ENCODE results near the gene FAM107B. TPM values are rescaled to one million over a fixed set of nuclear protein-coding genes. Genes with fewer than 3 reads are reported as not detected.

FAM107B gene
- total and polyA plus RNA-seq, 4 donors = 24.9 to 58.1 (median 30.9) TPM

GRCh38 chr10:14772399-14772798 is 2.3 kb downstream of the FAM107B start:
- no peaks in the 10 kb centered on the region for H3K4me1 ChIP-seq (ENCODE audit: control insufficient read depth in 4 of 4, insufficient read depth in 4 of 4, low read length in 3 of 4)
- H3K9ac ChIP-seq (ENCODE audit: low read depth in 1 of 2, low read length in 2 of 2) = no peak overlapping the region
- no peak overlapping the region for H3K27ac ChIP-seq (ENCODE audit: low read depth in 1 of 2, low read length in 2 of 2)
- H3K9me3 ChIP-seq (ENCODE audit: control insufficient read depth in 4 of 4, low read length in 3 of 4) = no peaks in the 10 kb centered on the region
- H3K4me3 ChIP-seq (ENCODE audit: low read depth in 1 of 3, low read length in 3 of 3) = no peak overlapping the region
- no peaks in the 10 kb centered on the region for H3K36me3 ChIP-seq (ENCODE audit: control insufficient read depth in 4 of 4, insufficient read depth in 3 of 4, low read depth in 1 of 4, low read length in 3 of 4)
- no peaks in the 10 kb centered on the region for H3K27me3 ChIP-seq (ENCODE audit: control insufficient read depth in 4 of 4, insufficient read depth in 4 of 4, low read length in 3 of 4)
- DNase-seq (ENCODE audit: low spot score) = no peak
- TF ChIP-seq HNF4A (conservative IDR thresholded peaks at IDR 0.05) = no peak
- no peak for TF ChIP-seq YY1 (IDR thresholded peaks at IDR 0.05)
- TF ChIP-seq RAD21 (IDR thresholded peaks at IDR 0.05) = peak in 1 of 2 donors; percentile 5
- WGBS = 77% methylated on average over 7 of the region's 7 CpGs

- Histone ChIP-seq H3K9ac (ENCODE audit: low read depth in 1 of 2, low read length in 2 of 2) (no peak overlapping the region), H3K27ac (ENCODE audit: low read depth in 1 of 2, low read length in 2 of 2) (no peak overlapping the region), H3K9me3 (ENCODE audit: control insufficient read depth in 4 of 4, low read length in 3 of 4) (no peaks in the 10 kb centered on the region), H3K4me3 (ENCODE audit: low read depth in 1 of 3, low read length in 3 of 3) (no peak overlapping the region), H3K27me3 (ENCODE audit: control insufficient read depth in 4 of 4, insufficient read depth in 4 of 4, low read length in 3 of 4) (no peaks in the 10 kb centered on the region), H3K36me3 (ENCODE audit: control insufficient read depth in 4 of 4, insufficient read depth in 3 of 4, low read depth in 1 of 4, low read length in 3 of 4) (no peaks in the 10 kb centered on the region), H3K4me1 (ENCODE audit: control insufficient read depth in 4 of 4, insufficient read depth in 4 of 4, low read length in 3 of 4) (no peaks in the 10 kb centered on the region)
- no peak for DNase-seq (ENCODE audit: low spot score)
- TF ChIP-seq, protein P1, sequence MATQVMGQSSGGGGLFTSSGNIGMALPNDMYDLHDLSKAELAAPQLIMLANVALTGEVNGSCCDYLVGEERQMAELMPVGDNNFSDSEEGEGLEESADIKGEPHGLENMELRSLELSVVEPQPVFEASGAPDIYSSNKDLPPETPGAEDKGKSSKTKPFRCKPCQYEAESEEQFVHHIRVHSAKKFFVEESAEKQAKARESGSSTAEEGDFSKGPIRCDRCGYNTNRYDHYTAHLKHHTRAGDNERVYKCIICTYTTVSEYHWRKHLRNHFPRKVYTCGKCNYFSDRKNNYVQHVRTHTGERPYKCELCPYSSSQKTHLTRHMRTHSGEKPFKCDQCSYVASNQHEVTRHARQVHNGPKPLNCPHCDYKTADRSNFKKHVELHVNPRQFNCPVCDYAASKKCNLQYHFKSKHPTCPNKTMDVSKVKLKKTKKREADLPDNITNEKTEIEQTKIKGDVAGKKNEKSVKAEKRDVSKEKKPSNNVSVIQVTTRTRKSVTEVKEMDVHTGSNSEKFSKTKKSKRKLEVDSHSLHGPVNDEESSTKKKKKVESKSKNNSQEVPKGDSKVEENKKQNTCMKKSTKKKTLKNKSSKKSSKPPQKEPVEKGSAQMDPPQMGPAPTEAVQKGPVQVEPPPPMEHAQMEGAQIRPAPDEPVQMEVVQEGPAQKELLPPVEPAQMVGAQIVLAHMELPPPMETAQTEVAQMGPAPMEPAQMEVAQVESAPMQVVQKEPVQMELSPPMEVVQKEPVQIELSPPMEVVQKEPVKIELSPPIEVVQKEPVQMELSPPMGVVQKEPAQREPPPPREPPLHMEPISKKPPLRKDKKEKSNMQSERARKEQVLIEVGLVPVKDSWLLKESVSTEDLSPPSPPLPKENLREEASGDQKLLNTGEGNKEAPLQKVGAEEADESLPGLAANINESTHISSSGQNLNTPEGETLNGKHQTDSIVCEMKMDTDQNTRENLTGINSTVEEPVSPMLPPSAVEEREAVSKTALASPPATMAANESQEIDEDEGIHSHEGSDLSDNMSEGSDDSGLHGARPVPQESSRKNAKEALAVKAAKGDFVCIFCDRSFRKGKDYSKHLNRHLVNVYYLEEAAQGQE (IDR thresholded peaks at IDR 0.05) = no peak
- TF ChIP-seq ZBTB33 (IDR thresholded peaks at IDR 0.05) = no peak
- TF ChIP-seq, protein P2, sequence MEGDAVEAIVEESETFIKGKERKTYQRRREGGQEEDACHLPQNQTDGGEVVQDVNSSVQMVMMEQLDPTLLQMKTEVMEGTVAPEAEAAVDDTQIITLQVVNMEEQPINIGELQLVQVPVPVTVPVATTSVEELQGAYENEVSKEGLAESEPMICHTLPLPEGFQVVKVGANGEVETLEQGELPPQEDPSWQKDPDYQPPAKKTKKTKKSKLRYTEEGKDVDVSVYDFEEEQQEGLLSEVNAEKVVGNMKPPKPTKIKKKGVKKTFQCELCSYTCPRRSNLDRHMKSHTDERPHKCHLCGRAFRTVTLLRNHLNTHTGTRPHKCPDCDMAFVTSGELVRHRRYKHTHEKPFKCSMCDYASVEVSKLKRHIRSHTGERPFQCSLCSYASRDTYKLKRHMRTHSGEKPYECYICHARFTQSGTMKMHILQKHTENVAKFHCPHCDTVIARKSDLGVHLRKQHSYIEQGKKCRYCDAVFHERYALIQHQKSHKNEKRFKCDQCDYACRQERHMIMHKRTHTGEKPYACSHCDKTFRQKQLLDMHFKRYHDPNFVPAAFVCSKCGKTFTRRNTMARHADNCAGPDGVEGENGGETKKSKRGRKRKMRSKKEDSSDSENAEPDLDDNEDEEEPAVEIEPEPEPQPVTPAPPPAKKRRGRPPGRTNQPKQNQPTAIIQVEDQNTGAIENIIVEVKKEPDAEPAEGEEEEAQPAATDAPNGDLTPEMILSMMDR (IDR thresholded peaks at IDR 0.05; ENCODE audit: low read depth, low read length, missing input control) = no peak
- TF ChIP-seq FOXA1 (IDR thresholded peaks at IDR 0.05) = no peak
- TF ChIP-seq RXRA (IDR thresholded peaks at IDR 0.05) = no peak
- no peak for TF ChIP-seq NR2F2 (IDR thresholded peaks at IDR 0.05)
- TF ChIP-seq GABPA (IDR thresholded peaks at IDR 0.05 in 1 of 2, conservative IDR thresholded peaks at IDR 0.05 in 1 of 2) = no peak
- WGBS = 97% methylated on average over 2 of the region's 2 CpGs
Observed at GRCh38 chr10:14770927-14771326, 3.8 kb downstream of the FAM107B start.

GRCh38 chr10:14761372-14761771 is 13.3 kb downstream of the FAM107B start:
- WGBS = 77% methylated on average over 5 of the region's 5 CpGs
- TF ChIP-seq GABPA (IDR thresholded peaks at IDR 0.05 in 1 of 2, conservative IDR thresholded peaks at IDR 0.05 in 1 of 2) = no peak
- TF ChIP-seq EGR1 (IDR thresholded peaks at IDR 0.05; ENCODE audit: low read depth in 2 of 2) = no peak
- no peak for TF ChIP-seq YY1 (IDR thresholded peaks at IDR 0.05)
- TF ChIP-seq FOXA1 (IDR thresholded peaks at IDR 0.05) = no peak
- TF ChIP-seq RAD21 (IDR thresholded peaks at IDR 0.05) = no peak
- TF ChIP-seq MAX (IDR thresholded peaks at IDR 0.05) = no peak
- TF ChIP-seq NR2F2 (IDR thresholded peaks at IDR 0.05) = no peak
- TF ChIP-seq TAF1 (conservative IDR thresholded peaks at IDR 0.05) = no peak
- no peak for TF ChIP-seq HNF4A (conservative IDR thresholded peaks at IDR 0.05)
- TF ChIP-seq SP1 (IDR thresholded peaks at IDR 0.05) = no peak
- no peak for TF ChIP-seq ZBTB33 (IDR thresholded peaks at IDR 0.05)
- TF ChIP-seq RXRA (IDR thresholded peaks at IDR 0.05) = no peak
- no peak for TF ChIP-seq ATF3 (IDR thresholded peaks at IDR 0.05)

More at GRCh38 chr10:14761372-14761771, 13.3 kb downstream of the FAM107B start:
- H3K27ac ChIP-seq (ENCODE audit: low read depth in 1 of 2, low read length in 2 of 2) = no peak overlapping the region
- no peaks in the 10 kb centered on the region for H3K9me3 ChIP-seq (ENCODE audit: control insufficient read depth in 4 of 4, low read length in 3 of 4)
- H3K9ac ChIP-seq (ENCODE audit: low read depth in 1 of 2, low read length in 2 of 2) = no peak overlapping the region
- no peaks in the 10 kb centered on the region for H3K27me3 ChIP-seq (ENCODE audit: control insufficient read depth in 4 of 4, insufficient read depth in 4 of 4, low read length in 3 of 4)
- H3K4me3 ChIP-seq (ENCODE audit: low read depth in 1 of 3, low read length in 3 of 3) = no peak overlapping the region
- no peak for DNase-seq (ENCODE audit: low spot score)
- no peaks in the 10 kb centered on the region for H3K36me3 ChIP-seq (ENCODE audit: control insufficient read depth in 4 of 4, insufficient read depth in 3 of 4, low read depth in 1 of 4, low read length in 3 of 4)
- no peaks in the 10 kb centered on the region for H3K4me1 ChIP-seq (ENCODE audit: control insufficient read depth in 4 of 4, insufficient read depth in 4 of 4, low read length in 3 of 4)
